Left ventricle myocardium inferior (tissue), 1 donor: ENCODE measurements around the gene MTX2. TPM values are rescaled to one million over a fixed set of nuclear protein-coding genes. Genes with fewer than 3 reads are reported as not detected.
"Not testable (repeated sequence)": the region's sequence is repeated elsewhere in the genome, so short reads cannot be mapped to it uniquely, and the experiment has no call there.

ENCODE experiments used
- DNase-seq: peaks from one replicate; pipeline ENCODE4 v3.0.0-alpha.2; 2020
- H3K27ac ChIP-seq: fragments of 200-600 bp; replicated peaks from 2 replicates; pipeline ENCODE4 v1.8.0; 2021
- H3K27me3 ChIP-seq: fragments of 200-600 bp; 2 replicates; pipeline ENCODE4 v1.8.0; 2021; ENCODE audit warnings: low read depth
- H3K36me3 ChIP-seq: fragments of 200-600 bp; 2 replicates; pipeline ENCODE4 v1.8.0; 2021
- H3K4me1 ChIP-seq: fragments of 200-600 bp; 2 replicates; pipeline ENCODE4 v1.8.0; 2021
- H3K4me3 ChIP-seq: fragments of 200-600 bp; 2 replicates; pipeline ENCODE4 v1.8.0; 2021; ENCODE audit warnings: mild to moderate bottlenecking, moderate library complexity
- H3K9me3 ChIP-seq: fragments of 200-600 bp; replicated peaks from 2 replicates; pipeline ENCODE4 v1.8.0; 2021
- CTCF ChIP-seq: fragments of 200-600 bp; IDR thresholded peaks from 2 replicates; pipeline ENCODE4 v1.8.0; 2021; ENCODE audit warnings: antibody characterized with exemption, mild to moderate bottlenecking, borderline replicate concordance
- intact Hi-C: fragments of 100-400 bp; cut with micrococcal nuclease; formaldehyde crosslinking; loops from one replicate; pipeline ENCODE4 v1.11.0; 2022
- total RNA-seq: library from RNA; stranded (reverse); fragmentation: NEBNext Ultra II Directional; extraction: Animal tissue kit (Norgen Biotek cat#: 25700); gene quantifications from one replicate; pipeline ENCODE4 v1.2.1, GENCODE V29; 2021
- donor health status: DM: no; HTN: yes; CAD: no; lungs with severe emphysema.

The MTX2 gene
- total RNA-seq, 1 donor from 2014 or later: 52.0 TPM

DNA sequence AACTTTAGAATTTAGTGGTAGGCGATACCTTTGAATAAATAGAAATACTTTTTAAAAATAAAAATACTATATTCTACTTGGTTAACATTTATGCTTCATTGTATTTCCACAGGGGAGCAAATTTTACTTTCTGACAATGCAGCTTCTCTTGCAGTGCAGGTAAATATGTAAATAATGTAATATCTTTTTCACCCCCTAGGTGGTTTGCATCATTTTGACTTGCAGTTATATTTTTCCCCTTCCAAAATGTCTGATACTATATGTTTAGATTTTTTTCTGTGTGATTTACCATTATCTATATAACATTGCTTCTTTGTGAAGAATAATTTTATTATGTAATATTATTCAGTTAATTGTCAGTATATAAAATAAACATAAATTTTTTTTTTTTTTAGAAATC is 28.5 kb downstream of the MTX2 start:
- H3K36me3 ChIP-seq: peaks cover 5% of the 10 kb centered on the region
- TF ChIP-seq CTCF: no peak
- H3K27me3 ChIP-seq: no peaks in the 10 kb centered on the region
- H3K4me1 ChIP-seq: peaks cover 20% of the 10 kb centered on the region
- DNase-seq: no peak
- H3K27ac ChIP-seq: no peak overlapping the region
- no peaks in the 10 kb centered on the region for H3K9me3 ChIP-seq
- no peak overlapping the region for H3K4me3 ChIP-seq
- intact Hi-C loops: no loop called here

DNA sequence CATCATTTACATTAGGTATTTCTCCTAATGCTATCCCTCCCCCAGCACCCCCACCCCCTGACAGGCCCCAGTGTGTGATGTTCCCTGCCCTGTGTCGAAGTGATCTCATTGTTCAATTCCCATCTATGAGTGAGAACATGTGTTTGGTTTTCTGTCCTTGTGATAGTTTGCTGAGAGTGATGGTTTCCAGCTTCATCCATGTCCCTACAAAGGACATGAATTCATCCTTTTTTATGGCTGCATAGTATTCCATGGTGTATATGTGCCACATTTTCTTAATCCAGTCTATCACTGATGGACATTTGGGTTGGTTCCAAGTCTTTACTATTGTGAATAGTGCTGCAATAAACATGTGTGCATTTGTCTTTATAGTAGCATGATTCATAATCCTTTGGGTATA is 36.8 kb downstream of the MTX2 start:
- DNase-seq, intact Hi-C loops, H3K27me3 ChIP-seq, H3K27ac ChIP-seq, H3K9me3 ChIP-seq, H3K4me1 ChIP-seq, H3K4me3 ChIP-seq: not testable (repeated sequence)
- H3K36me3 ChIP-seq: peaks cover 22% of the 10 kb centered on the region

DNA sequence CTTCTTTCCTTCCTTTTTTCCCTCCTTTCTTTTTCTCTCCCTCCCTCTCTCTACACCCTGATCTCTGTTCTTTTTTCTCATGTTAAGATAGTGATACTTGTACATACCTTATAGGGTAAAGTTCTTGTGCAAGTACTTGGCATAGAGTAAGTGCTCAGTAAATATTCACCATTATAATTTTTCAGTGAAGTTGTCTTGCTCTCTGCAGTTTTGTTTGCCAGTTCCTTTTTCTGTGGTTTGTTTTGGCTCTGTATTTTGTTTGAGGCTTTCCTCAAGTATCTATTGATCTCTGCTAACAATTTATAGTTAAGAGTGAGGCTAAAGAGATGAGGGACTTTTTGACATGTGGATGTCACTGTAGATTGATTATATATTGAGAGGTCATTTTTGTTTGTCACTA is 48.0 kb downstream of the MTX2 start:
- Histone ChIP-seq H3K27ac (no peak overlapping the region), H3K4me3 (no peak overlapping the region), H3K9me3 (no peaks in the 10 kb centered on the region), H3K36me3 (no peaks in the 10 kb centered on the region), H3K27me3 (no peaks in the 10 kb centered on the region), H3K4me1 (peaks cover 15% of the 10 kb centered on the region)
- no peak for TF ChIP-seq CTCF
- intact Hi-C loops: no loop called here
- DNase-seq: no peak

GRCh38 chr2:176317623-176318065 is 48.4 kb downstream of the MTX2 start:
- no peak for TF ChIP-seq CTCF
- no peak overlapping the region for H3K27ac ChIP-seq
- intact Hi-C loops: no loop called here
- no peak for DNase-seq
- no peaks in the 10 kb centered on the region for H3K9me3 ChIP-seq
- H3K4me3 ChIP-seq: no peak overlapping the region
- H3K27me3 ChIP-seq: no peaks in the 10 kb centered on the region
- H3K36me3 ChIP-seq: no peaks in the 10 kb centered on the region
- peaks cover 18% of the 10 kb centered on the region for H3K4me1 ChIP-seq

DNA sequence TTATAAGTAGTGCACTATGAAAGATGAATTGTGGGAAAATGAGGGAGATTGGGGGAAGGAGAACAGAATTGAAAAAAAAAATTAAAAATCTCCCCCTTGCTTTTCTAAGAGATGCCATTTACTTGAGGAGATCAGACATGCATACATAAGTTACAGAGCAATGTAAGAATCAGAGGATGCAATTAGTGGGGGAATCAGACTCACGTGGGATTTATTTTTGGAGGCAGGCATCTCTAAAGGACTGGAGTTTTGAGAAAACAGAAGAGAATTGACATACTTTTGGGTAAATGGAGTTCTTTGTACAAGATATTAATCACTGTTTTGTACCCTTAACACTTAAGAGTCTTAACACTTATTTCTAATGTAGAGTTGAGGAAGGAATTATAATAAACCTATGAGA is 52.7 kb downstream of the MTX2 start:
- intact Hi-C loops: no loop called here
- no peak overlapping the region for H3K4me3 ChIP-seq
- no peak for DNase-seq
- no peak for TF ChIP-seq CTCF
- H3K4me1 ChIP-seq: peaks cover 15% of the 10 kb centered on the region
- H3K9me3 ChIP-seq: no peaks in the 10 kb centered on the region
- no peaks in the 10 kb centered on the region for H3K27me3 ChIP-seq
- H3K36me3 ChIP-seq: no peaks in the 10 kb centered on the region
- no peak overlapping the region for H3K27ac ChIP-seq

DNA sequence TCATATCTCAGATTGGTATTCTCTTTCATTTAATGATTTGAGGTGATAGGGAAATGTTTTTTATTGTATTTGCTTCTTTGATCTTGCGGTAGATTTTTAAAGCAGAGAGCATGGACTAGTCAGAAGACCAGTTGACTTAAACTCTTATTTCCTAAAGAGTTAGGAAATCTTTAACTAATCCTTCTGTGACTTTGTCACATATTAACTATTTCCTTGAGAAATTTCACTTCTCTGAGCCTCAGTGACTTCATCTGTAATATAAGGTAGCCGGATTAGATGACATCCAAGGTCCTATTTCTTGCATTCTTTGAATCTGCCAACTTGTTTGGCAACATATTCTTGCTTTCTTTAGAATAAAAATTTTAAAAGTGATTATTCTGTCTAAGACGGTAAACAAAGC is 55.6 kb downstream of the MTX2 start:
- Histone ChIP-seq H3K27me3 (no peaks in the 10 kb centered on the region), H3K36me3 (peaks cover 17% of the 10 kb centered on the region), H3K27ac (no peak overlapping the region), H3K9me3 (no peaks in the 10 kb centered on the region), H3K4me3 (no peak overlapping the region), H3K4me1 (peaks cover 15% of the 10 kb centered on the region)
- DNase-seq: no peak
- TF ChIP-seq CTCF: no peak
- intact Hi-C loops: no loop called here
